GM18507 (cell line): ENCODE data around the gene BTN2A1.
"Not testable (repeated sequence)": the region's sequence is repeated elsewhere in the genome, so short reads cannot be mapped to it uniquely, and the experiment has no call there.

Experiments
- DNase-seq: peaks from one replicate; pipeline ENCODE4 v3.0.0; 2011; ENCODE audit warnings: low read depth; ENCODE audit not compliant: insufficient read length; ENCODE audit errors: extremely low spot score
- FAIRE-seq: peaks from 2 replicates; lab custom pipeline; 2011; peaks lifted over from hg19 to GRCh38; lab: Jason Lieb, UNC

The BTN2A1 gene

GRCh38 chr6:26431258-26432172, 26.2 kb upstream of the BTN2A1 start:
- DNase-seq (no peak), FAIRE-seq (no peak)

GRCh38 chr6:26432627-26433201, 25.0 kb upstream of the BTN2A1 start:
- DNase-seq (no peak), FAIRE-seq (no peak)

- DNase-seq, FAIRE-seq: not testable (repeated sequence)
These were observed 24.1 kb upstream of the BTN2A1 start for GRCh38 chr6:26433680-26434079.

GRCh38 chr6:26436018-26436417, 21.7 kb upstream of the BTN2A1 start:
- no peak for FAIRE-seq

GRCh38 chr6:26437550-26437949, 20.2 kb upstream of the BTN2A1 start:
- no peak for FAIRE-seq
- no peak for DNase-seq

More at GRCh38 chr6:26436018-26436417, 21.7 kb upstream of the BTN2A1 start:
- no peak for DNase-seq

- no peak for FAIRE-seq
These were observed 19.8 kb upstream of the BTN2A1 start for GRCh38 chr6:26438000-26438399.

GRCh38 chr6:26439151-26440125, 18.3 kb upstream of the BTN2A1 start:
- FAIRE-seq = no peak
- DNase-seq = no peak

More at GRCh38 chr6:26438000-26438399, 19.8 kb upstream of the BTN2A1 start:
- no peak for DNase-seq

- FAIRE-seq (no peak), DNase-seq (no peak)
These were observed 16.8 kb upstream of the BTN2A1 start for GRCh38 chr6:26440977-26441358.

- DNase-seq (no peak), FAIRE-seq (no peak)
These were observed 15.8 kb upstream of the BTN2A1 start for GRCh38 chr6:26441977-26442376.

- FAIRE-seq = peak; percentile 92
These were observed 11.7 kb upstream of the BTN2A1 start for GRCh38 chr6:26445934-26446667.

GRCh38 chr6:26447257-26447656, 10.5 kb upstream of the BTN2A1 start:
- FAIRE-seq = no peak

More at GRCh38 chr6:26445934-26446667, 11.7 kb upstream of the BTN2A1 start:
- DNase-seq = peak; percentile 39

GRCh38 chr6:26450240-26450639, 7.5 kb upstream of the BTN2A1 start:
- DNase-seq = no peak
- FAIRE-seq = no peak

More at GRCh38 chr6:26447257-26447656, 10.5 kb upstream of the BTN2A1 start:
- DNase-seq = no peak

- FAIRE-seq = no peak
- no peak for DNase-seq
These were observed 5.0 kb upstream of the BTN2A1 start for GRCh38 chr6:26452631-26453235.

GRCh38 chr6:26454631-26455030, 3.1 kb upstream of the BTN2A1 start:
- FAIRE-seq = no peak
- no peak for DNase-seq

GRCh38 chr6:26455357-26455970, 2.3 kb upstream of the BTN2A1 start:
- DNase-seq (no peak), FAIRE-seq (no peak)

- FAIRE-seq = no peak
- DNase-seq = no peak
These were observed 420 bp upstream of the BTN2A1 start for GRCh38 chr6:26457264-26457805.

- FAIRE-seq (no peak), DNase-seq (no peak)
These were observed 1.5 kb downstream of the BTN2A1 start for GRCh38 chr6:26459023-26459810.
